ENCODE measurements around the gene IL17RA.

GRCh38 chr22:17106785-17107546 lies 22.2 kb downstream of the IL17RA start:
- no peak for TF ChIP-seq CTCF (IDR thresholded peaks at IDR 0.05; ENCODE audit: low read length)
- no peak for TF ChIP-seq EZH2 (optimal IDR thresholded peaks at IDR 0.05; ENCODE audit: low read depth, low read length)
- TF ChIP-seq EZH2phosphoT487 (IDR thresholded peaks at IDR 0.05; ENCODE audit: low read length), result no peak
